Trophoblast cell (in vitro differentiated cells and primary cell): ENCODE results near the gene MFAP4.

Source experiments
- DNase-seq, 2 donors: peaks; one replicate each; pipeline ENCODE4 v3.0.0-alpha.2; 2016
- H2AFZ ChIP-seq: 2 replicates; pipeline ENCODE4 v1.6.1; 2013; ENCODE audit warnings: low read length, moderate library complexity, mild to moderate bottlenecking; ENCODE audit not compliant: insufficient read depth, poor library complexity
- H2AK5ac ChIP-seq: 2 replicates; pipeline ENCODE4 v1.6.1; 2013; ENCODE audit warnings: mild to moderate bottlenecking, low read length
- H2BK120ac ChIP-seq: 2 replicates; pipeline ENCODE4 v1.6.1; 2013; ENCODE audit warnings: low read length, mild to moderate bottlenecking, moderate library complexity; ENCODE audit not compliant: insufficient read depth, poor library complexity
- H2BK12ac ChIP-seq: 2 replicates; pipeline ENCODE4 v1.6.1; 2013; ENCODE audit warnings: mild to moderate bottlenecking, low read length, moderate library complexity
- H2BK5ac ChIP-seq: 2 replicates; pipeline ENCODE4 v1.6.1; 2013; ENCODE audit warnings: low read length, low read depth, moderate library complexity, mild to moderate bottlenecking; ENCODE audit not compliant: poor library complexity
- H3K14ac ChIP-seq: 2 replicates; pipeline ENCODE4 v1.6.1; 2013; ENCODE audit warnings: mild to moderate bottlenecking, low read length
- H3K18ac ChIP-seq: 2 replicates; pipeline ENCODE4 v1.6.1; 2013; ENCODE audit warnings: mild to moderate bottlenecking, low read length
- H3K23ac ChIP-seq: 2 replicates; pipeline ENCODE4 v1.6.1; 2013; ENCODE audit warnings: low read length
- H3K27ac ChIP-seq: 2 replicates; pipeline ENCODE4 v1.5.1; 2013; ENCODE audit warnings: low read depth, mild to moderate bottlenecking, inconsistent platforms, low read length, moderate library complexity
- H3K27me3 ChIP-seq: 2 replicates; pipeline ENCODE4 v1.6.1; 2013; ENCODE audit warnings: inconsistent platforms, mild to moderate bottlenecking, low read length, moderate library complexity; ENCODE audit not compliant: insufficient read depth
- H3K36me3 ChIP-seq, 2 experiments: 1 replicate in 1 of 2; 2 replicates in 1 of 2; pipeline ENCODE4 v1.6.1; 2013; ENCODE audit warnings: low read length in 2 of 2, mild to moderate bottlenecking in 2 of 2, moderate library complexity in 1 of 2; ENCODE audit not compliant: insufficient read depth in 2 of 2, control insufficient read depth in 1 of 2
- H3K4ac ChIP-seq: 2 replicates; pipeline ENCODE4 v1.6.1; 2013; ENCODE audit warnings: low read depth, mild to moderate bottlenecking, low read length, moderate library complexity
- H3K4me1 ChIP-seq, 2 experiments: 1 replicate in 1 of 2; 2 replicates in 1 of 2; pipeline ENCODE4 v1.6.1; 2013; ENCODE audit warnings: low read length in 2 of 2, mild to moderate bottlenecking in 2 of 2, moderate library complexity in 1 of 2; ENCODE audit not compliant: insufficient read depth in 2 of 2, control insufficient read depth in 1 of 2
- H3K4me2 ChIP-seq: 2 replicates; pipeline ENCODE4 v1.6.1; 2013; ENCODE audit warnings: inconsistent platforms, mild to moderate bottlenecking, low read length, moderate library complexity
- H3K4me3 ChIP-seq: 2 replicates; pipeline ENCODE4 v1.5.1; 2013; ENCODE audit warnings: mild to moderate bottlenecking, low read depth, low read length, inconsistent platforms
- H3K79me1 ChIP-seq: one replicate; pipeline ENCODE4 v1.6.1; 2013; ENCODE audit warnings: low read length
- H3K79me2 ChIP-seq: 2 replicates; pipeline ENCODE4 v1.6.1; 2013; ENCODE audit warnings: low read length, mild to moderate bottlenecking; ENCODE audit not compliant: control insufficient read depth, insufficient read depth, poor library complexity
- H3K9ac ChIP-seq: 2 replicates; pipeline ENCODE4 v1.6.1; 2013; ENCODE audit warnings: mild to moderate bottlenecking, low read length
- H3K9me3 ChIP-seq: 2 replicates; pipeline ENCODE4 v1.6.1; 2013; ENCODE audit warnings: low read depth, mild to moderate bottlenecking, control low read depth, inconsistent platforms, low read length; ENCODE audit not compliant: insufficient read depth
- H4K12ac ChIP-seq: 2 replicates; pipeline ENCODE4 v1.6.1; 2013; ENCODE audit warnings: low read depth, mild to moderate bottlenecking, low read length, moderate library complexity
- H4K8ac ChIP-seq: 2 replicates; pipeline ENCODE4 v1.6.1; 2013; ENCODE audit warnings: low read depth, mild to moderate bottlenecking, low read length, moderate library complexity
- H4K91ac ChIP-seq: one replicate; pipeline ENCODE4 v1.6.1; 2013; ENCODE audit warnings: low read depth, mild to moderate bottlenecking, low read length, moderate library complexity
- WGBS: extraction: QIAGEN DNeasy Blood & Tissue Kit; methylation state at CpG from one replicate; pipeline ENCODE4 v1.1.7; 2013; ENCODE audit warnings: missing lambda C conversion rate; ENCODE audit not compliant: insufficient read length, insufficient coverage; ENCODE audit errors: extremely low coverage; 5-methylcytosine and 5-hydroxymethylcytosine counted together

Gene MFAP4

DNA sequence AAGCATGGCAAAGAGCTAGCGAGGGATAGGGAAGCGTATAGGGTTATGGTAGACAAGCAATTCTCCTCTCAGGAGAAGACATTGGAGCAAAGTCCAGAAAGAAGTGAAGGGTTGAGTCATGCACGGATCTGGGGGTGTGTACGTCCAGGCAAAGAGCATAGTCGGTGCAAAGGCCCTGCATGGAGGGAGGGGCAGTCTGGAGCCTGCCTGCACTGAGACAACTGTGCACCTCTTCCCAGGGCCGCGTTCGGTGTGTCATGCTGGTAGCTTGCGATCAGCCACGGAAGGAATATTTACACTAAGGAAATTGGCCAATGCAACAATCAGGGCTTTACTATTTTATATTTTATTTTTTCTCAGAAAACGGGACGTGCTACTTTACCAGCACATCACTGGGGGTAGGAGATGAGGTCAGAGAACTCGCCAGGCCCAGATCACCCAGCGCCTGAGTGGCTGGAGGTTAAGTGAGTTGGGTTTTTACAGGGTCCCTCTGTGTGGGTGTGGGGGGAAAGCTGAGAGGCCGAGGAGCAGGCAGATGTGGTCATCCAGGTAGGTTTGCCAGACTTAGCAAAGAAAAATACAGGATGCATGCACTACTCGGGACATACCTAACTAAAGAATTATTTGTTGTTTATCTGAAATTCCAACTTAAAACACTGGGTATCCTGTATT lies 17.7 kb downstream of the MFAP4 start:
- H2BK5ac ChIP-seq = no peak overlapping the region
- no peak overlapping the region for H3K23ac ChIP-seq
- H3K27ac ChIP-seq = no peak overlapping the region
- no peak overlapping the region for H4K12ac ChIP-seq
- H2BK12ac ChIP-seq = no peak overlapping the region
- H3K4me3 ChIP-seq = no peak overlapping the region
- DNase-seq = no peak
- no CpG with 5 or more reads among the region's 16 CpGs for WGBS
- H3K9ac ChIP-seq = no peak overlapping the region
- H3K18ac ChIP-seq = no peak overlapping the region
- H3K9me3 ChIP-seq = peaks cover 4% of the 10 kb centered on the region
- no peak overlapping the region for H4K8ac ChIP-seq
- H3K36me3 ChIP-seq = no peaks in the 10 kb centered on the region
- H2BK120ac ChIP-seq = no peak overlapping the region
- no peak overlapping the region for H2AK5ac ChIP-seq
- H3K79me1 ChIP-seq = no peaks in the 10 kb centered on the region
- no peaks in the 10 kb centered on the region for H3K27me3 ChIP-seq
- H3K4ac ChIP-seq = no peak overlapping the region
- H3K14ac ChIP-seq = no peak overlapping the region
- no peak overlapping the region for H4K91ac ChIP-seq
- no peaks in the 10 kb centered on the region for H3K79me2 ChIP-seq
- H3K4me1 ChIP-seq = peaks cover 0 to 6% of the 10 kb centered on the region in 2 experiments
- H2AFZ ChIP-seq = no peak overlapping the region
- H3K4me2 ChIP-seq = no peak overlapping the region

DNA sequence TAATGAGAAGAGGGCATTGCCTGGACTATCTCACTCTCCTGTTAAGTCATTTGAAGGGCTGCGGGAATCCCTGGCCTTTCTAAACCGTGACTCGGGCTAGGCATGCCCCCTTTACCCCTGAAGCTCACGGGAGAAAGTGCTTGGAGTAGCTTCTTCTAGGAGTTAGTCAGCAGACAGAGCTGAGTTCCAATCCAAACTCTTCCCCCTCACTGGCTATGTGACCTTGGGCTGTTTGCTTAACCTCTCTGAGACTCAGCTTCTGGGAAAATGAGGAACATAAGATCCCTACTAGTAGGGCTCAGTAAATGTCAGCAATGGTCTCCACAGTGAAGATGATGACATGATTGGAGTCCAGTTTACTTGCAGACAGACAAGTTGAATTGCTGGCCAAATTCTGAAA lies 18.8 kb downstream of the MFAP4 start:
- Histone ChIP-seq H3K9me3 (peaks cover 4% of the 10 kb centered on the region), H3K4ac (no peak overlapping the region), H4K8ac (no peak overlapping the region), H3K79me2 (no peaks in the 10 kb centered on the region), H3K23ac (no peak overlapping the region), H3K4me1 (peaks cover 0 to 6% of the 10 kb centered on the region in 2 experiments), H3K4me2 (no peak overlapping the region), H3K36me3 (no peaks in the 10 kb centered on the region), H4K91ac (no peak overlapping the region), H3K4me3 (no peak overlapping the region), H3K18ac (no peak overlapping the region), H3K27ac (no peak overlapping the region), H3K79me1 (no peaks in the 10 kb centered on the region), H2BK120ac (no peak overlapping the region), H2BK12ac (no peak overlapping the region), H4K12ac (no peak overlapping the region), H2AK5ac (no peak overlapping the region), H3K14ac (no peak overlapping the region), H2AFZ (no peak overlapping the region), H2BK5ac (no peak overlapping the region), H3K27me3 (no peaks in the 10 kb centered on the region), H3K9ac (no peak overlapping the region)
- no peak for DNase-seq
- no CpG with 5 or more reads among the region's 4 CpGs for WGBS

DNA sequence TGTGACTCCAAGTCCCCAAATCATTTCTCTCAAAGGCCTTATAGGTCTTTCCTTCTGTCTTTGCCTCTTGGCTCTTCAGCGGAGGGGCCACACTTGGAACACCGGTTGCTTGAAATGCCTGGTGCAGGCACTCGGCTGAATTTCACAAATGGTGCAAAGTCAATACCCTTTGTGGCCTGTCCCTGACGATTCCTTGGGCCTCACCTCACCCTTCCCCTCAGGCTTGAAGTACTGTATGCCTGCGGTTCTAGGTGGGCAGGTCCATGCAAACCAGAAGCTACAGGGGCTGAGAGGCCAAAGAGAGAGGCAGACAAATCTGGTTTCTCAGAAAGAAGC lies 20.4 kb downstream of the MFAP4 start:
- Histone ChIP-seq H4K12ac (no peak overlapping the region), H2AFZ (no peak overlapping the region), H2AK5ac (no peak overlapping the region), H3K79me1 (peaks cover 8% of the 10 kb centered on the region), H3K4me3 (no peak overlapping the region), H4K91ac (no peak overlapping the region), H2BK12ac (no peak overlapping the region), H3K23ac (no peak overlapping the region), H3K27ac (no peak overlapping the region), H2BK120ac (no peak overlapping the region), H4K8ac (no peak overlapping the region), H2BK5ac (no peak overlapping the region), H3K4ac (no peak overlapping the region), H3K14ac (no peak overlapping the region), H3K9ac (no peak overlapping the region), H3K18ac (no peak overlapping the region), H3K4me2 (no peak overlapping the region), H3K9me3 (peaks cover 4% of the 10 kb centered on the region), H3K4me1 (peaks cover 4 to 10% of the 10 kb centered on the region in 2 experiments), H3K36me3 (no peaks in the 10 kb centered on the region), H3K27me3 (no peaks in the 10 kb centered on the region), H3K79me2 (peaks cover 2% of the 10 kb centered on the region)
- no peak for DNase-seq
- no CpG with 5 or more reads among the region's 5 CpGs for whole genome bisulfite sequencing

DNA sequence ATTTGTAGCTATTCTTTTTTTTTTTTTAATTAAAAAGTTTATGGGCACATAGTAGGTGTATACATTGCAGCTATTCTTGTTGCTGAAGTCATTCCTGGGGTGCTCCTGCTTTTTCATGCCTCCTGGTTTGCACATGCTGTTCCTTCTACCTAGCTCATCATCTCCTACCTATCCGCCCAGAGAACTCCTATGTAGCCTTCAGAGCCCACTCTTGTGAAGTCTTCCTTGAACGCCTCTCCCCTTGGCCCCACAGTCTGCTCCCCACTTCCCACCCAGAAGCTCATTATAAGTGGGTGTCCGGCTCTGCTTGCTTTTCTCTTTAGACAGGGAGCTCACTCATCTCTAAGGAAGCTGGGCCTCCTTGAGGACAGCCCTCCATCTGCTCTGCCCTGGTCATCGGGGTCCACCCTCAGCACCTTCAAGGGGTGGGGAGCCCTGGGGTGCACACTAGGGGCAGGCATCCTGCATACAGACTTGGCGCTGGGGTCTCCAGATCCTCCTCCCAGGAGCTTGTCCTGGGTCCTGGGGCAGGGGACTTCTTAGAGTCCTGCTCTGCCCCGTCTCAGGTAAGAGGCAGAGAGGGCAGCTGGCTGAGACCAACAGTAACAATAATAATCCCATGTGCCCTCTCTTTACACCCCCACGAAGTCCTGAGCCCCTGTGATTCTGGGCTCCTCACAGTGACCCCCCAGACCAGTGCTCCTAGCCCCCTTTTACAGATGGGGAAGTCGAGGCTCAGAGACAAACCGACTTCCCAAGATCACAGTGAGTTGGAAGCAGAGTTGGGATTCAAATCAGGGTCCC lies 21.0 kb downstream of the MFAP4 start:
- Histone ChIP-seq H3K9me3 (peaks cover 6% of the 10 kb centered on the region), H3K79me2 (peaks cover 2% of the 10 kb centered on the region), H3K4ac (no peak overlapping the region), H4K8ac (no peak overlapping the region), H3K23ac (no peak overlapping the region), H2BK5ac (no peak overlapping the region), H3K18ac (no peak overlapping the region), H3K14ac (no peak overlapping the region), H3K27ac (no peak overlapping the region), H3K4me3 (no peak overlapping the region), H3K36me3 (no peaks in the 10 kb centered on the region), H2AK5ac (no peak overlapping the region), H2BK120ac (no peak overlapping the region), H4K91ac (no peak overlapping the region), H3K27me3 (no peaks in the 10 kb centered on the region), H3K4me2 (no peak overlapping the region), H4K12ac (no peak overlapping the region), H3K9ac (no peak overlapping the region), H2AFZ (no peak overlapping the region), H3K79me1 (peaks cover 8% of the 10 kb centered on the region), H3K4me1 (peaks cover 4 to 10% of the 10 kb centered on the region in 2 experiments), H2BK12ac (no peak overlapping the region)
- no CpG with 5 or more reads among the region's 9 CpGs for WGBS
- DNase-seq = no peak
